Stimulated activated CD4-positive, alpha-beta T cell treated with anti-CD3 and anti-CD28 coated beads, Interleukin-12 subunit alpha, Interleukin-12 subunit beta, amount 100 ng/mL, for 48 hours (primary cell): ENCODE data around the gene LIMS1.
"Not testable (repeated sequence)": the region's sequence is repeated elsewhere in the genome, so short reads cannot be mapped to it uniquely, and the experiment has no call there.

Experiments
- DNase-seq, 3 donors: peaks; one replicate each; pipeline ENCODE4 v3.0.0-alpha.2; 2020; ENCODE audit warnings: low read depth in 2 of 3, low spot score in 1 of 3

LIMS1 gene

DNA sequence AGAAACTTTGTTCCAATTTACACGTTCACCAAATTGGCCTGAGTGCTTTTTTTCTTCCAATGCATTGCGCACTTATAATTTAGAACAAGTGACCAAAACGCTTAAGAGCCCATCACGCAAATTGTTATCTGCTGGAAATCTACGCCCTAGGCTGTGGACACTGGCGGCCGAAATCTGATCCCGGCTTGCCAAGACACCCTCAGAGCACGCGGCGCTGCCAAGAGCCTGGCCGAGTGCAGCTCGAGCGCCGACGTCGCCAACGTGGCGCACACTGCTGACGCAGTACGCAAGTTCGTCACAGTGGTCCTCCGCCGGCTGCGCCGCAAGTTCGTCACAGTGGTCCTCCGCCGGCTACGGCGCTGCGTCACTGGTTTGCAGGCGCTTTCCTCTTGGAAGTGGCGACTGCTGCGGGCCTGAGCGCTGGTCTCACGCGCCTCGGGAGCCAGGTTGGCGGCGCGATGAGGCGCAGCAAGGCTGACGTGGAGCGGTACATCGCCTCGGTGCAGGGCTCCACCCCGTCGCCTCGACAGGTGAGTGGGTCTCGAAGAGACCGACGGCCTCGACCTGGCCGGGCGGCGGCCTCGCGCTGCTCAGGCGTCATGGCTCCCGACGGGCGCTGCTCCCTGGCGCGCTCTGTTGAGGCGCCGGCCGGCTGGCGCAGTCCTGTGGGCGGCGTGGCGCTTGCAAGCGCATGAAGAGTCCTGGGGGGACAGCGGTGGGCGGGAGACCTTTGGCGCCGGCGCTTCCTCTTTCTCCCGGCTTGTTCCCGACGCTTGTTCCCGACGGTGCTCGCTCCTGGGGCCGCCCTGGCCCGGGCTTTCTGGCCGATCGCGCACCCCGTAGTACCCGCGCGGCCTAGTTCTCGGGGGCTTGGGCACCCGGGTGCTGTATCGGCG, 185.1 kb downstream of the LIMS1 start, which contains the start of gene RANBP2:
RANBP2 (plus strand) TSS at position 334 of the 896 bp plus-strand sequence; CDS start at position 459, 125 bp downstream.
- DNase-seq, result peak; percentile 86 to 92 (median 92)

DNA sequence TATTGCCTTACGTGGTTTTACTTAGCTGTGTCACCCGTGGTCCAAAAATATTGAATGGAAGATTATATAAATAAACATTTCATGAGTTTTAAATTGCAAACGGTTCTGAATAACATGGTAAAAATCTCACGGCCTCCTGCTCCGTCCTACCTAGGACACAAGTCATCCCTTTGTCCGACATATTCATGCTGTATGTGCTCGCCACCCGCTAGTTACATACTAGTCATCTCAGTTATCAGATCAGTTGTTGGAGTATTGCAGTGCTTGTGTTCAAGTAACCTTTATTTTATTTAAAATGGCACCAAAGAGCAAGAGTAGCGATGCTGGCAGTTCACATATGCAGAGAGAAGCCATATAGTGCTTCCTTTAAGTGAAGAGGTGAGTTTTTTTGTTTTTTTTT, 191.8 kb downstream of the LIMS1 start:
- not testable (repeated sequence) for DNase-seq

DNA sequence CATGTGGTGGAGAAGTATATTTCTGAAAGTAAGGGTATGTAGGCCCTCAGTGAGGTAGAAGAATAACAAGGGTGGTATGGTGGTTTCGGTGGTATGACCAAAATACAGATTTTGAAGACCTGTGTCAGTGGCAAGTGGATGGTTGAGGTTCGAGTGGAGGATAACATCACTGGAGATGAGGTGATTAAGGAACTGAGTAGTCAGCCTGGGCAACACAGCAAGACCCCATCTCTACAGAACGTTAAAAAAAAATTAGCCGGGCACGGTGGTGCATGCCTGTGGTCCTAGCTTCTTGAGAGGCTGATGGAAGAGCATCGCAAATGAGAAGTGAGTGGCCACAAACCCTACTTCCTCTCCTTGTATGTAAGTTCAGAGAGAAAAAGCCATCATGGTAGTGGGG, 200.4 kb downstream of the LIMS1 start:
- DNase-seq, result not testable (repeated sequence)
